ENCODE data around the gene CPEB2.

DNA sequence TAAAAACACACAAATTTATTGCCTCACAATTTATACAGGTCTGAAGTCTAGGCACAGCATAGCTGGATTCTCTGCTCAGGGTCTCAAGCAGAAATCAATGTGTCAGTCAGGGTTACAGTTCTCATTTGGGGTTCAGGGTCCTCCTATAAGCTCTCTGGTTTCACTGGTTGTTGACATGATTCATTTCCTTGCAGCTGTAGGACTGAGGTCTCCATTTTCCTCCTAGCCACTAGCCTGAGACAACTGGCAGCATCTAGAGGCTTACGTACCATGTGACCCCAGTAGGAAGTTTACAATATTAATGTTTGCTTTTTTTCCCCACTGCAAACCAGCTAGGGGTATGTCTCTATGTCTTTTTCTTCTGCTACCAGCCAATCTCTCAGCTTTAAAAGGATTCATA, 102.5 kb downstream of the CPEB2 start:
- TF ChIP-seq CTCF (IDR thresholded peaks at IDR 0.05; ENCODE audit: insufficient read depth, low read length, poor library complexity, severe bottlenecking) (no peak), EZH2phosphoT487 (conservative IDR thresholded peaks at IDR 0.05; ENCODE audit: low read length) (no peak)

All from SU-DHL-6 (cell line).